SK-N-SH (cell line): ENCODE data around the gene TSPAN32. TPM values are rescaled to one million over a fixed set of nuclear protein-coding genes. Genes with fewer than 3 reads are reported as not detected.

ENCODE experiments used
- CTCF ChIA-PET: fragments of 300-600, 350-600 bp; formaldehyde crosslinking; extraction: SDS; loops from one replicate; lab custom pipeline; 2021; lab: Yijun Ruan, JAX
- POLR2A ChIA-PET: fragments of 350-600 bp; sonication (Branson Sonifier 250); formaldehyde crosslinking; extraction: SDS; loops from one replicate; lab custom pipeline; 2020; ENCODE audit warnings: antibody characterized with exemption, inconsistent platforms; lab: Yijun Ruan, JAX
- DNase-seq: peaks from one replicate; pipeline ENCODE4 v3.0.0; 2012
- H2AFZ ChIP-seq: fragments of 200-600 bp; sonication (generic); 2 replicates; pipeline ENCODE4 v1.8.1; 2016; ENCODE audit warnings: antibody characterized with exemption, mild to moderate bottlenecking, low read depth
- H3F3A ChIP-seq: fragments of 200-600 bp; sonication (generic); replicated peaks from 2 replicates; pipeline ENCODE3; 2016; ENCODE audit warnings: antibody characterized with exemption, mild to moderate bottlenecking; ENCODE audit not compliant: insufficient read depth
- H3K27ac ChIP-seq, 2 experiments: fragments of 200-500 bp in 1 of 2; fragments of 200-600 bp in 1 of 2; sonication (Bioruptor generic) in 1 of 2; sonication (generic), shearing (Covaris generic) in 1 of 2; 2 replicates each; pipeline versions ENCODE4 v1.5.1 to v1.6.1; 2014 to 2016; ENCODE audit warnings: low read depth in 2 of 2, inconsistent platforms in 1 of 2, low read length in 1 of 2, mild to moderate bottlenecking in 1 of 2, mixed read lengths in 1 of 2
- H3K27me3 ChIP-seq: fragments of 200-600 bp; sonication (generic), shearing (Covaris generic); 2 replicates; pipeline ENCODE4 v1.6.1; 2016; ENCODE audit warnings: mixed run types; ENCODE audit not compliant: insufficient read depth
- H3K36me3 ChIP-seq, 2 experiments: fragments of 200-500 bp in 1 of 2; fragments of 200-600 bp in 1 of 2; sonication (Bioruptor generic) in 1 of 2; sonication (generic) in 1 of 2; replicated peaks in 1 of 2; 2 replicates each; pipeline versions ENCODE3 to v1.5.1; 2014 to 2016; ENCODE audit warnings: low read length in 1 of 2, mild to moderate bottlenecking in 1 of 2; ENCODE audit not compliant: insufficient read depth in 2 of 2, control insufficient read depth in 1 of 2
- H3K4me1 ChIP-seq, 2 experiments: fragments of 200-500 bp in 1 of 2; fragments of 200-600 bp in 1 of 2; sonication (Bioruptor generic) in 1 of 2; sonication (generic), shearing (Covaris generic) in 1 of 2; 2 replicates each; pipeline versions ENCODE4 v1.5.1 to v1.6.1; 2014 to 2016; ENCODE audit warnings: low read depth in 1 of 2, low read length in 1 of 2, mixed run types in 1 of 2; ENCODE audit not compliant: insufficient read depth in 2 of 2, control insufficient read depth in 1 of 2
- H3K4me2 ChIP-seq: fragments of 200-600 bp; sonication (generic), shearing (Covaris generic); 2 replicates; pipeline ENCODE4 v1.6.1; 2017; ENCODE audit warnings: mixed run types
- H3K4me3 ChIP-seq, 2 experiments: fragments of 200-500 bp in 1 of 2; fragments of 200-600 bp in 1 of 2; sonication (Bioruptor generic) in 1 of 2; sonication (generic), shearing (Covaris generic) in 1 of 2; 2 replicates each; pipeline versions ENCODE4 v1.5.1 to v1.8.1; 2014 to 2016; ENCODE audit warnings: low read depth in 2 of 2, inconsistent platforms in 1 of 2, low read length in 1 of 2, mild to moderate bottlenecking in 1 of 2, mixed read lengths in 1 of 2, moderate library complexity in 1 of 2
- H3K79me2 ChIP-seq: fragments of 200-600 bp; sonication (generic); 2 replicates; pipeline ENCODE4 v1.8.1; 2017; ENCODE audit warnings: mild to moderate bottlenecking; ENCODE audit not compliant: insufficient read depth
- H3K9ac ChIP-seq: fragments of 200-600 bp; sonication (generic); 2 replicates; pipeline ENCODE4 v1.6.1; 2017; ENCODE audit warnings: mixed run types
- H3K9me2 ChIP-seq: fragments of 200-600 bp; sonication (generic); 2 replicates; pipeline ENCODE4 v1.6.1; 2017; ENCODE audit warnings: mixed run types
- H3K9me3 ChIP-seq: fragments of 200-600 bp; sonication (generic); 2 replicates; pipeline ENCODE4 v1.6.1; 2017; ENCODE audit warnings: mixed run types, mild to moderate bottlenecking, moderate library complexity
- H4K20me1 ChIP-seq: fragments of 200-600 bp; sonication (generic); 2 replicates; pipeline ENCODE4 v1.6.1; 2017; ENCODE audit warnings: mild to moderate bottlenecking, mixed run types; ENCODE audit not compliant: insufficient read depth
- CHD2 ChIP-seq: fragments of 150-350 bp; IDR thresholded peaks from 2 replicates; pipeline ENCODE4 v1.6.1; 2018; ENCODE audit warnings: low read length; ENCODE audit not compliant: partially characterized antibody
- FOXM1 ChIP-seq: IDR thresholded peaks from 2 replicates; pipeline ENCODE4 v1.4.0; 2012; ENCODE audit warnings: low read depth, mild to moderate bottlenecking
- GATA2 ChIP-seq: sonication (generic); formaldehyde crosslinking; IDR thresholded peaks from 2 replicates; pipeline ENCODE4 v1.5.0; 2020; ENCODE audit warnings: mild to moderate bottlenecking, missing genetic modification reagents
- JUND ChIP-seq: IDR thresholded peaks from 2 replicates; pipeline ENCODE4 v1.4.0; 2012
- MXI1 ChIP-seq: IDR thresholded peaks from 2 replicates; pipeline ENCODE4 v1.6.1; 2012; ENCODE audit warnings: mild to moderate bottlenecking, low read depth, low read length, improper control_type of control experiment
- NRF1 ChIP-seq: IDR thresholded peaks from 2 replicates; pipeline ENCODE4 v1.6.1; 2012; ENCODE audit warnings: low read depth, mild to moderate bottlenecking, low read length
- RAD21 ChIP-seq: IDR thresholded peaks from 2 replicates; pipeline ENCODE4 v1.6.1; 2012; ENCODE audit warnings: mild to moderate bottlenecking, low read length
- SMC3 ChIP-seq: IDR thresholded peaks from 2 replicates; pipeline ENCODE4 v1.6.1; 2012; ENCODE audit warnings: low read depth, low read length, improper control_type of control experiment
- TCF12 ChIP-seq: IDR thresholded peaks from 2 replicates; pipeline ENCODE4 v1.4.0; 2012
- YY1 ChIP-seq: IDR thresholded peaks from 2 replicates; pipeline ENCODE4 v1.4.0; 2012; ENCODE audit warnings: low read depth, mild to moderate bottlenecking
- WGBS: methylation state at CpG from one replicate; pipeline ENCODE4 v1.1.6; 2017; ENCODE audit warnings: low lambda C conversion rate; 5-methylcytosine and 5-hydroxymethylcytosine counted together
- polyA plus RNA-seq, 3 experiments: library from polyadenylated mRNA; depleted of rRNA; stranded (reverse); fragments of >200 nt; gene quantifications; 2 replicates each; pipeline ENCODE4 v1.2.3, GENCODE V29; 2012
- TF ChIP-seq, protein P1 (sequence below): IDR thresholded peaks from 2 replicates; pipeline ENCODE4; 2012
- TF ChIP-seq, protein P2 (sequence below): fragments of 150-350 bp; IDR thresholded peaks from 2 replicates; pipeline ENCODE4 v1.6.1; 2017; ENCODE audit warnings: antibody characterized with exemption, low read length, low read depth, borderline replicate concordance
- TF ChIP-seq, protein P3 (sequence below): fragments of 200-600 bp; sonication (generic); IDR thresholded peaks from 2 replicates; pipeline ENCODE4 v1.6.1; 2017; ENCODE audit warnings: antibody characterized with exemption, mild to moderate bottlenecking, moderate library complexity

The TSPAN32 gene
- polyA plus RNA-seq, 1 of the 3 experiments (the other 2 are of a cell fraction) = 0.12 TPM

- ChIA-PET CTCF (interaction anchor here (0.6 to 13.9 kb wide), 42 partner anchors 8 to 846 kb away, joined by 3 to 318 read pairs (median 5); partner anchors contain the start of genes CD81, TH and TSSC4), POLR2A (interaction anchor here (0.6 to 1.3 kb wide), 7 partner anchors 28 to 119 kb away, joined by 3 to 5 read pairs (median 3); partner anchors contain the start of gene TSSC4)
- WGBS = 72% methylated on average over 8 of the region's 14 CpGs
- Histone ChIP-seq H3K27me3 (no peaks in the 10 kb centered on the region), H3K9ac (no peak overlapping the region), H3K4me3 (no peak overlapping the region; a peak in 1 of 4 replicates), H3K4me1 (peaks cover 12 to 48% of the 10 kb centered on the region in 2 experiments; a peak in 3 of 4 replicates), H4K20me1 (no peaks in the 10 kb centered on the region), H3F3A (peaks cover 4% of the 10 kb centered on the region), H3K9me2 (no peaks in the 10 kb centered on the region), H2AFZ (0 out of 2 replicates have a peak overlapping the region, but pooled peaks have one; percentile 68), H3K79me2 (no peaks in the 10 kb centered on the region), H3K4me2 (peak overlapping the region; percentile 72; the same call in 1 of the 2 replicates), H3K27ac (peak overlapping the region in 1 of 2 experiments; percentile 69; a peak in 1 of 4 replicates), H3K9me3 (no peaks in the 10 kb centered on the region), H3K36me3 (no peaks in the 10 kb centered on the region)
- TF ChIP-seq, protein P1, sequence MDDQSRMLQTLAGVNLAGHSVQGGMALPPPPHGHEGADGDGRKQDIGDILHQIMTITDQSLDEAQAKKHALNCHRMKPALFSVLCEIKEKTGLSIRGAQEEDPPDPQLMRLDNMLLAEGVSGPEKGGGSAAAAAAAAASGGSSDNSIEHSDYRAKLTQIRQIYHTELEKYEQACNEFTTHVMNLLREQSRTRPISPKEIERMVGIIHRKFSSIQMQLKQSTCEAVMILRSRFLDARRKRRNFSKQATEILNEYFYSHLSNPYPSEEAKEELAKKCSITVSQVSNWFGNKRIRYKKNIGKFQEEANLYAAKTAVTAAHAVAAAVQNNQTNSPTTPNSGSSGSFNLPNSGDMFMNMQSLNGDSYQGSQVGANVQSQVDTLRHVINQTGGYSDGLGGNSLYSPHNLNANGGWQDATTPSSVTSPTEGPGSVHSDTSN = no peak
- TF ChIP-seq GATA2 (CRISPR knock-in tag) (no peak), YY1 (no peak), CHD2 (no peak), MXI1 (no peak)
- TF ChIP-seq, protein P2, sequence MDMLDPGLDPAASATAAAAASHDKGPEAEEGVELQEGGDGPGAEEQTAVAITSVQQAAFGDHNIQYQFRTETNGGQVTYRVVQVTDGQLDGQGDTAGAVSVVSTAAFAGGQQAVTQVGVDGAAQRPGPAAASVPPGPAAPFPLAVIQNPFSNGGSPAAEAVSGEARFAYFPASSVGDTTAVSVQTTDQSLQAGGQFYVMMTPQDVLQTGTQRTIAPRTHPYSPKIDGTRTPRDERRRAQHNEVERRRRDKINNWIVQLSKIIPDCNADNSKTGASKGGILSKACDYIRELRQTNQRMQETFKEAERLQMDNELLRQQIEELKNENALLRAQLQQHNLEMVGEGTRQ = no peak
- peak; percentile 38 for DNase-seq
Observed at GRCh38 chr11:2304506-2305139, 2.8 kb downstream of the TSPAN32 start.

DNA sequence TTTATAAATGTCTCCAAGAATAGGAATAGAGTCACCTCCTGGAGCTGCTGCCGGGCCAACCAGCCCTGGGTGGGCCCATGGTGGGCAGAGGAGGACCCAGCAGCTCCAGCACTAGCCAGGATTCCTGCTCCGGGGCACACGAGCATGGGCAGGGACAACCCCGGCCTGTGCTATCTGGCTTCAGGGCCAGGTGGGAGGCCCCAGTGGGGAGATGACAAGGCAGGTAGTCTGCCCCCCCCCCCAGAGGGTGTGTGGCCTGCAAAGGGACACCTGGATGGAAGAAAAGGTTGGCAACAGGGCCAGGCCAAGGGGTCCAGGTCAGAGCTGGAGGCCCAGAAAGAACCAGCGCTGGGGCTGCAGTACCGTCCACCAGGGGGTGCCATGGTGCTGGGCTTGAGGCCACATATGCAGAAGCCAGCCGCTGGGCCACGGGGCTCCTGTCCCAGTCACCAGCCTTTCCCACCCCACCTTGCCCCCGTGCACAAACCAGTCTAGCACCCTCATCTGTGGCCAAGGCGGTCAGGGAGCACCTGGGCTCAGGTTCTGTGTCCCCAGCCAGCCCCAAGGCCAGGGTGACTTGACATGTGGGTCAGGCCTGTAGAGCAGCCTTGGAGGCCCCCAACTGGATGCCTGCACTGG, 3.4 kb downstream of the TSPAN32 start:
- Histone ChIP-seq H4K20me1 (no peaks in the 10 kb centered on the region), H2AFZ (0 out of 2 replicates have a peak overlapping the region, but pooled peaks have one; percentile 68), H3K9ac (no peak overlapping the region), H3K27me3 (no peaks in the 10 kb centered on the region), H3K4me1 (peaks cover 12 to 48% of the 10 kb centered on the region in 2 experiments; a peak in 3 of 4 replicates), H3K36me3 (no peaks in the 10 kb centered on the region), H3K9me3 (no peaks in the 10 kb centered on the region), H3K9me2 (no peaks in the 10 kb centered on the region), H3K4me2 (peak overlapping the region; percentile 72; the same call in 1 of the 2 replicates), H3F3A (peaks cover 4% of the 10 kb centered on the region), H3K27ac (peak overlapping the region; percentile 82 to 87; a peak in 3 of 4 replicates), H3K4me3 (peak overlapping the region in 1 of 2 experiments; percentile 27; a peak in 1 of 4 replicates), H3K79me2 (no peaks in the 10 kb centered on the region)
- WGBS = 0% methylated on average over 2 of the region's 10 CpGs
- peak; percentile 85 for DNase-seq
- POLR2A ChIA-PET = interaction anchor here (0.9 to 1.2 kb wide), 6 partner anchors 93 to 119 kb away, joined by 3 to 4 read pairs (median 4); partner anchors contain the start of gene TSSC4
- CTCF ChIA-PET = interaction anchor here (0.6 to 13.9 kb wide), 42 partner anchors 8 to 846 kb away, joined by 3 to 318 read pairs (median 5); partner anchors contain the start of genes CD81, TH and TSSC4
- TF ChIP-seq CHD2 = peak; percentile 11
- no peak for TF ChIP-seq FOXM1
- peak; percentile 97 for TF ChIP-seq SMC3
- TF ChIP-seq RAD21 = peak; percentile 88
- no peak for TF ChIP-seq JUND
- TF ChIP-seq NRF1 = peak; percentile 28; the same call in 1 of the 2 replicates
- TF ChIP-seq, protein P3, sequence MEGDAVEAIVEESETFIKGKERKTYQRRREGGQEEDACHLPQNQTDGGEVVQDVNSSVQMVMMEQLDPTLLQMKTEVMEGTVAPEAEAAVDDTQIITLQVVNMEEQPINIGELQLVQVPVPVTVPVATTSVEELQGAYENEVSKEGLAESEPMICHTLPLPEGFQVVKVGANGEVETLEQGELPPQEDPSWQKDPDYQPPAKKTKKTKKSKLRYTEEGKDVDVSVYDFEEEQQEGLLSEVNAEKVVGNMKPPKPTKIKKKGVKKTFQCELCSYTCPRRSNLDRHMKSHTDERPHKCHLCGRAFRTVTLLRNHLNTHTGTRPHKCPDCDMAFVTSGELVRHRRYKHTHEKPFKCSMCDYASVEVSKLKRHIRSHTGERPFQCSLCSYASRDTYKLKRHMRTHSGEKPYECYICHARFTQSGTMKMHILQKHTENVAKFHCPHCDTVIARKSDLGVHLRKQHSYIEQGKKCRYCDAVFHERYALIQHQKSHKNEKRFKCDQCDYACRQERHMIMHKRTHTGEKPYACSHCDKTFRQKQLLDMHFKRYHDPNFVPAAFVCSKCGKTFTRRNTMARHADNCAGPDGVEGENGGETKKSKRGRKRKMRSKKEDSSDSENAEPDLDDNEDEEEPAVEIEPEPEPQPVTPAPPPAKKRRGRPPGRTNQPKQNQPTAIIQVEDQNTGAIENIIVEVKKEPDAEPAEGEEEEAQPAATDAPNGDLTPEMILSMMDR = peak; percentile 85
- 0 out of 2 replicates have a peak, but pooled peaks have one; percentile 11 for TF ChIP-seq TCF12
